ENCODE measurements around the gene CHST6.

Gene CHST6

GRCh38 chr16:75477680-75478473 lies 17.4 kb downstream of the CHST6 start:
- H3K27ac ChIP-seq, result no peak overlapping the region
- no peak for TF ChIP-seq CTCF (conservative IDR thresholded peaks at IDR 0.05)

- no peak for TF ChIP-seq CTCF (conservative IDR thresholded peaks at IDR 0.05)
- no peak overlapping the region for H3K27ac ChIP-seq
Measured at GRCh38 chr16:75476817-75477216, 18.4 kb downstream of the CHST6 start.

GRCh38 chr16:75475420-75475847 lies 19.8 kb downstream of the CHST6 start:
- no peak for TF ChIP-seq CTCF (conservative IDR thresholded peaks at IDR 0.05)
- no peak overlapping the region for H3K27ac ChIP-seq

GRCh38 chr16:75472908-75473877 lies 22.0 kb downstream of the CHST6 start:
- no peak for TF ChIP-seq CTCF (conservative IDR thresholded peaks at IDR 0.05)
- H3K27ac ChIP-seq, result no peak overlapping the region

GRCh38 chr16:75471723-75472633 lies 23.3 kb downstream of the CHST6 start:
- peak; percentile 79 for TF ChIP-seq CTCF (conservative IDR thresholded peaks at IDR 0.05)
- H3K27ac ChIP-seq, result no peak overlapping the region

- no peak for TF ChIP-seq CTCF (conservative IDR thresholded peaks at IDR 0.05)
- H3K27ac ChIP-seq, result no peak overlapping the region
Measured at GRCh38 chr16:75466760-75467159, 28.5 kb downstream of the CHST6 start.

Measured in VCaP (cell line).